ENCODE measurements around the gene LTK. TPM values are rescaled to one million over a fixed set of nuclear protein-coding genes. Genes with fewer than 3 reads are reported as not detected.

The LTK gene
- total and polyA plus RNA-seq, 2 of the 4 experiments (the other 2 are of a cell fraction) = 0.18 to 0.62 TPM

DNA sequence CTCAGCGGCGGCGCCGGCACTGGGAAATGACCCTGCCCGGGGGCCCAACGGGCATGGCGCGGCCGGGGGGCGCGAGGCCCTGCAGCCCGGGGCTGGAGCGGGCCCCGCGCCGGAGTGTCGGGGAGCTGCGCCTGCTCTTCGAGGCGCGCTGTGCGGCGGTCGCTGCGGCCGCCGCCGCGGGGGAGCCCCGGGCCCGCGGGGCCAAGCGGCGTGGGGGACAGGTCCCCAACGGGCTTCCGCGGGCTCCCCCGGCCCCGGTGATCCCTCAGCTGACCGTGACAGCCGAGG is 19.8 kb downstream of the LTK start:
- Histone ChIP-seq H2AK9ac (replicated peaks; ENCODE audit: low read depth, low read length, poor library complexity) (peak overlapping the region; percentile 5), H3K9me1 (ENCODE audit: insufficient read depth, low read length) (peaks cover 26% of the 10 kb centered on the region), H3K56ac (ENCODE audit: extremely low read depth, insufficient read depth, low read length) (no peak overlapping the region), H3K4me2 (ENCODE audit: low read depth, low read length) (peak overlapping the region; percentile 85), H3K9me3 (ENCODE audit: control insufficient read depth, insufficient read depth, low read length) (no peaks in the 10 kb centered on the region), H3K14ac (replicated peaks; ENCODE audit: low read depth, low read length) (no peak overlapping the region), H4K20me1 (ENCODE audit: insufficient read depth, low read length) (no peaks in the 10 kb centered on the region), H3K79me1 (ENCODE audit: low read depth in 1 of 2, low read length in 2 of 2) (peaks cover 0 to 9% of the 10 kb centered on the region in 2 experiments; a peak in 2 of 4 replicates), H3K4me1 (ENCODE audit: control insufficient read depth, insufficient read depth, low read length) (peaks cover 19% of the 10 kb centered on the region), H3K23ac (ENCODE audit: low read depth, low read length) (no peak overlapping the region), H3K4me3 (ENCODE audit: insufficient read depth, low read depth, low read length) (peak overlapping the region; percentile 51), H3K4ac (ENCODE audit: low read depth, low read length) (no peak overlapping the region), H3K36me3 (ENCODE audit: control insufficient read depth, insufficient read depth, low read length) (no peaks in the 10 kb centered on the region), H2BK120ac (ENCODE audit: low read depth, low read length) (no peak overlapping the region), H2BK5ac (ENCODE audit: low read depth, low read length, poor library complexity, severe bottlenecking) (no peak overlapping the region), H3K27ac (ENCODE audit: insufficient read depth, low read length) (no peak overlapping the region), H2AFZ (replicated peaks; ENCODE audit: low read length, poor library complexity) (peak overlapping the region; percentile 95), H2AK5ac (ENCODE audit: low read depth, low read length) (no peak overlapping the region), H2BK15ac (ENCODE audit: low read depth, low read length) (no peak overlapping the region), H4K91ac (ENCODE audit: insufficient read depth, low read depth, low read length) (no peak overlapping the region), H3K18ac (ENCODE audit: low read depth, low read length) (no peak overlapping the region), H4K8ac (ENCODE audit: low read depth in 2 of 2, low read length in 2 of 2) (no peak overlapping the region), H2BK20ac (ENCODE audit: low read depth, low read length) (no peak overlapping the region), H3K9ac (ENCODE audit: low read depth, low read length) (no peak overlapping the region), H3K27me3 (ENCODE audit: control insufficient read depth, insufficient read depth, low read length) (peaks cover 9% of the 10 kb centered on the region), H4K5ac (ENCODE audit: low read depth, low read length) (no peak overlapping the region)
- POLR2A ChIA-PET (ENCODE audit: unreplicated experiment) = interaction anchor here (0.6 kb wide), 1 partner anchor 68 kb away, joined by 4 read pairs; no protein-coding TSS in a partner anchor
- 1% methylated on average over 21 of the region's 41 CpGs; no CpG with 5 or more reads in 1 of the 2 experiments for WGBS, 2 experiments (ENCODE audit: extremely low coverage in 2 of 2, insufficient read length in 1 of 2)
- TF ChIP-seq CEBPB (IDR thresholded peaks at IDR 0.05; ENCODE audit: low read depth, low read length) = no peak
- TF ChIP-seq SMC3 (IDR thresholded peaks at IDR 0.05; ENCODE audit: low read depth, low read length) = no peak
- no peak for TF ChIP-seq CHD1 (IDR thresholded peaks at IDR 0.05; ENCODE audit: low read depth, low read length)
- TF ChIP-seq NFE2L2 (IDR thresholded peaks at IDR 0.05; ENCODE audit: low read depth, low read length) = no peak
- TF ChIP-seq, protein P1, sequence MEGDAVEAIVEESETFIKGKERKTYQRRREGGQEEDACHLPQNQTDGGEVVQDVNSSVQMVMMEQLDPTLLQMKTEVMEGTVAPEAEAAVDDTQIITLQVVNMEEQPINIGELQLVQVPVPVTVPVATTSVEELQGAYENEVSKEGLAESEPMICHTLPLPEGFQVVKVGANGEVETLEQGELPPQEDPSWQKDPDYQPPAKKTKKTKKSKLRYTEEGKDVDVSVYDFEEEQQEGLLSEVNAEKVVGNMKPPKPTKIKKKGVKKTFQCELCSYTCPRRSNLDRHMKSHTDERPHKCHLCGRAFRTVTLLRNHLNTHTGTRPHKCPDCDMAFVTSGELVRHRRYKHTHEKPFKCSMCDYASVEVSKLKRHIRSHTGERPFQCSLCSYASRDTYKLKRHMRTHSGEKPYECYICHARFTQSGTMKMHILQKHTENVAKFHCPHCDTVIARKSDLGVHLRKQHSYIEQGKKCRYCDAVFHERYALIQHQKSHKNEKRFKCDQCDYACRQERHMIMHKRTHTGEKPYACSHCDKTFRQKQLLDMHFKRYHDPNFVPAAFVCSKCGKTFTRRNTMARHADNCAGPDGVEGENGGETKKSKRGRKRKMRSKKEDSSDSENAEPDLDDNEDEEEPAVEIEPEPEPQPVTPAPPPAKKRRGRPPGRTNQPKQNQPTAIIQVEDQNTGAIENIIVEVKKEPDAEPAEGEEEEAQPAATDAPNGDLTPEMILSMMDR (conservative IDR thresholded peaks at IDR 0.05; ENCODE audit: low read depth, low read length) = no peak
- no peak for TF ChIP-seq MAZ (IDR thresholded peaks at IDR 0.05; ENCODE audit: borderline replicate concordance, low read depth, low read length)
- no peak for TF ChIP-seq MAFK (IDR thresholded peaks at IDR 0.05; ENCODE audit: low read depth, low read length)
- TF ChIP-seq POLR2A (IDR thresholded peaks at IDR 0.05; ENCODE audit: low read depth, low read length) = no peak
- TF ChIP-seq BHLHE40 (IDR thresholded peaks at IDR 0.05; ENCODE audit: low read depth, low read length) = no peak
- no peak for TF ChIP-seq RAD21 (IDR thresholded peaks at IDR 0.05; ENCODE audit: low read length)
- TF ChIP-seq FOS (IDR thresholded peaks at IDR 0.05; ENCODE audit: low read depth, low read length) = no peak
- no peak for TF ChIP-seq RFX5 (IDR thresholded peaks at IDR 0.05; ENCODE audit: low read depth, low read length)
- TF ChIP-seq, protein P2, sequence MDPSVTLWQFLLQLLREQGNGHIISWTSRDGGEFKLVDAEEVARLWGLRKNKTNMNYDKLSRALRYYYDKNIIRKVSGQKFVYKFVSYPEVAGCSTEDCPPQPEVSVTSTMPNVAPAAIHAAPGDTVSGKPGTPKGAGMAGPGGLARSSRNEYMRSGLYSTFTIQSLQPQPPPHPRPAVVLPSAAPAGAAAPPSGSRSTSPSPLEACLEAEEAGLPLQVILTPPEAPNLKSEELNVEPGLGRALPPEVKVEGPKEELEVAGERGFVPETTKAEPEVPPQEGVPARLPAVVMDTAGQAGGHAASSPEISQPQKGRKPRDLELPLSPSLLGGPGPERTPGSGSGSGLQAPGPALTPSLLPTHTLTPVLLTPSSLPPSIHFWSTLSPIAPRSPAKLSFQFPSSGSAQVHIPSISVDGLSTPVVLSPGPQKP (IDR thresholded peaks at IDR 0.05; ENCODE audit: borderline replicate concordance, low read depth, low read length) = no peak
- TF ChIP-seq MXI1 (IDR thresholded peaks at IDR 0.05; ENCODE audit: borderline replicate concordance, low read depth, low read length) = no peak
- TF ChIP-seq, protein P3, sequence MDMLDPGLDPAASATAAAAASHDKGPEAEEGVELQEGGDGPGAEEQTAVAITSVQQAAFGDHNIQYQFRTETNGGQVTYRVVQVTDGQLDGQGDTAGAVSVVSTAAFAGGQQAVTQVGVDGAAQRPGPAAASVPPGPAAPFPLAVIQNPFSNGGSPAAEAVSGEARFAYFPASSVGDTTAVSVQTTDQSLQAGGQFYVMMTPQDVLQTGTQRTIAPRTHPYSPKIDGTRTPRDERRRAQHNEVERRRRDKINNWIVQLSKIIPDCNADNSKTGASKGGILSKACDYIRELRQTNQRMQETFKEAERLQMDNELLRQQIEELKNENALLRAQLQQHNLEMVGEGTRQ (IDR thresholded peaks at IDR 0.05; ENCODE audit: low read depth, low read length) = no peak
- TF ChIP-seq RCOR1 (IDR thresholded peaks at IDR 0.05; ENCODE audit: insufficient replicate concordance, low read length) = no peak
- CTCF ChIA-PET = no interaction called here
- DNase-seq (no peak), ATAC-seq (ENCODE audit: low read depth) (peak; percentile 21)
- intact Hi-C loops (cut with micrococcal nuclease) = no loop called here
- in situ Hi-C loops (cut with MboI; ENCODE audit: low sequenced_read_pairs) = no loop called here
- no TSS peak for BruUV-seq (replicated peaks)
- dilution Hi-C loops (cut with HindIII; ENCODE audit: low sequenced_read_pairs, unreplicated experiment) = no loop called here

All from IMR-90 (cell line).